Measurements from ENCODE around the gene MYCN.
"Not testable (repeated sequence)": the region's sequence is repeated elsewhere in the genome, so short reads cannot be mapped to it uniquely, and the experiment has no call there.

MYCN gene

DNA sequence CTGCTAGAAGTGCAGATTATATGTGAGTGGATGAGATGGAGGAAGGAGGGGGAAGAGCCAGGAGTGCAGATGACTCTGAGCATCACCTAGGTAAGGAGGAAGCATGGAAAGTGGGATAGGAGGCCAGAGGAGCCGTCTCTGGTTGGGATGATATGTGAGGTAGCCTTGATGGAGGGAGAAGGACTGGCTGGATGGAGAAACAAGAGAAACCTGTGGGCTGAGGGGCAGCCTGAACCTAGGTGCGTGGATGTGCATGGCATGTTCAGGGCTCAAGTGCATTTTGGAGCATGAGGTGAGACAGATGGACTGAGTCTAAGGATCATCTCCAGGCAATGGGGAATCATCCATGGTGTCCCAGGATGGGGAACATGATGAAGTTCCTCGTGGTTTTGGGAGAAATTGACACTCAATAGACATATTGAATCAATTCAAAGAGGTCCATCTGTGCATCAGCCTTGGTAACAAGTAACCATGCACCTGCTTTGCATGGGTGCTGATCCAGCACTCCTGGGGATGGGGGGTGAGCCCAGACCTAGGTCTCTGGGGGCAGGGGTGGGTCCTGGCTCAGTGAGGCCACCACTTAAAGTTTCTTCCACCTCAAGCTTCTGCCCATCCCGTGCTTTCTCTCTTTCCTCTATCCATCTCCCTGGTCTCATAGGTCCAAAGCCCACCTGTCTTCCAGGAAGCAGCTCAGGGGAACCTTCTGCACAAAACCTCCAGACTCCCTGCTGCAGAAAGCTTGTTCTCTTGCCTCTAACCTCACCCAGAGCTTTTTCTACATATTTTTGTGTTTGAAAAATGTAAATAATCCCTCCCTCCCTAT lies 19.2 kb downstream of the MYCN start:
- DNase-seq, result no peak

DNA sequence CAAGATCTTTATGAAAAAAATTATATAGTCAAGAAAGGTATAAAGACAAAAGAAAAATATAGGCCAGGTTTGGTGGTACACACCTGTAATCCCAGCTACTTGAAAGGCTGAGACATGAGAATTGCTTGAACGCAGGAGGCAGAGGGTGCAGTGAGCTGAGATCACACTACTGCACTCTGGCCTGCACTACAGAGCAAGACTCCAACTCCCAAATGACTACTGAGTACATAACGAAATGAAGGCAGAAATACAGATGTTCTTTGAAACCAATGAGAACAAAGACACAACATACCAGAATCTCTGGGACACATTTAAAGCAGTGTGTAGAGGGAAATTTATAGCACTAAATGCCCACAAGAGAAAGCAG lies 19.8 kb downstream of the MYCN start:
- not testable (repeated sequence) for DNase-seq

- not testable (repeated sequence) for DNase-seq
Measured at GRCh38 chr2:15963109-15963976, 23.0 kb downstream of the MYCN start.

DNA sequence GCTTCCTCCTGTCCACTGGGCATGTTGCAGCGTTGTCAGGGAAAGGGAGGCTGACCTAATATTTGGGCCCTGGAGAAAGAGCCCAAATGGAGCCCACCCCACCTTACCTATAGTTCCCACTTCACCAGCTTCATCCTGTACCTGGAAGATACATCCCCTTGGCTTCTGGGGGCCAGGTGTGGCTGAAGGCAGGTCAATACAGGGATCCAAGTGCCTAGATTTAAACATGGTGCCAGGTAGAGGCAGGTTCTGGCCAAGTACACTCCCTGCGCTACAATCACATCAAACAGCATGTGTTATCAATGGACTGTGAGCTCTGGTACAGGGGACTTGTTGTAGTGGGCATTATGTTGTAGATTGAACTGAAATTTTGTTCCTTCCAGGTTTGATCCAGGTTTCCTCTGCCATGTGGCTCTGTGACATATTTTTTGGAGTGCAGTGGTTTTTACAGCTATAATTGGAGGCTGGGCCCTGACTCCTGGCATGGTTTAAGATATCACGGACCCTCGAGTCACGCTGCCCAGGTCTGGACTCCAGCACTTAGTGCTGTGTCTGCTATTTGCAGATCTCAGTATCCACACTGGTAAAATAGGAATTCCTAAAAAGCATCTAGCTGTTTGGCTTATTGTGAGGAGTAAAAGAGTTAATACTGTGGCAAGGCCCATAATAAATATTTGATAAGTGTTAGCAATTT lies 23.8 kb downstream of the MYCN start:
- no peak for DNase-seq

GRCh38 chr2:15964936-15965563 lies 24.7 kb downstream of the MYCN start:
- DNase-seq, result no peak

DNA sequence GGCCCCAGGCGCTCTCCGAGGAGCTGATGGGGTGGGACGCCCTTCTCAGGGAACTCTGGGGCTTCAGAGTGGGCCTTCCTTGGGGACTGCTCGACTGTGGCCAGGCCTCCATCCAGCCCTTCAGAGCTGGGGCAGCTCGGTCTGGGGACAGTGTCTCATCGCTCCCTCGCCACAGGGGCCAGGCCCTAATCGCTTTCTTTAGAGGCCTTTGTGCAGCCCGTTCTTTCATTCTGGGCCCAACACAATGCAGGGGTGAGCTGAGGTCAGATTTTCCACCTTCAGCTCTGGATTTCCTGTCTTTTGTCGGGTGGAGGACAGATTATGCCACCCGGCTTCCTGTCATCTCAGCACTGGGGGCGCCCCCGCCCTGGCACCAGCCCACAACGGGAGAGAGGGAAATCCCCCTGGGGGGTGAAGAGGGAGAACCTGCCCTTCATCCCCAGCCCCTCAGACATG lies 25.2 kb downstream of the MYCN start:
- no peak for DNase-seq

DNA sequence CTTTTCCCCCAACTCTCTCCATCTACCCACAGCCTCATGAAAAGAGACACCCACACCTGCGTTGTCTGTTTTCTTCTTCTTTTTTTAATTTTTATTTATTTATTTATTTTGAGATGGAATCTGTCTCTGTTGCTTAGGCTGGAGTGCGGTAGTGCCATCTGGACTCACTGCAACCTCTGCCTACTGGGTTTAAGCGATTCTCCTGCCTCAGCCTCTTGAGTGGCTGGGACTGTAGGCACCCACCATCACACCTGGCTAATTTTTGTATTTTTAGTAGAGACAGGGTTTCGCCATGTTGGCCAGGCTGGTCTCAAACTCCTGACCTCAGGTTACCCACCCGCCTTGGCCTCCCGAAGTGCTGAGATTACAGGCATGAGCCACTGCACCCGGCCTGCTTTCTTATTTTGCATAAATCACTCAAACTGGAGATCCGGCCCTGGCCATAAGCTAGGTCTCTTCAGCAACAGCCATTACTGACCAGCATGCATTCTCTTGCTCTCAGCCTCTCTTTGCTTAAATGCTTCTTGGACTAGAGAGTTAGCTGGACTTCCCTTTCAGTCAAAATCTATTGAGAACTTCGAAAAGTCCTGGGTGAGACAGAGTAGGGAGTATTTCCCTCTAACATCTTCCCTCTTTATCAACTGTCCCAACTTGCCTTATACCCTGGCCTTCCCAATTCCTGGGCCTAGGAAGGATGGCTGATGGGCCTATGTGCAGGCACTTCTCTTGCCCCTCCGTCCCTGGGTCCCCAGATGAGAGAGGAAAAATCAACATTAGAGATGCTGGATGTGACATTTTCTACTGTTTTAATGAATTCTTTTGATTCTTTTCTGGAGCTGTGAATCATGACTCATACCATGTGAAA lies 27.3 kb downstream of the MYCN start:
- DNase-seq, result no peak

DNA sequence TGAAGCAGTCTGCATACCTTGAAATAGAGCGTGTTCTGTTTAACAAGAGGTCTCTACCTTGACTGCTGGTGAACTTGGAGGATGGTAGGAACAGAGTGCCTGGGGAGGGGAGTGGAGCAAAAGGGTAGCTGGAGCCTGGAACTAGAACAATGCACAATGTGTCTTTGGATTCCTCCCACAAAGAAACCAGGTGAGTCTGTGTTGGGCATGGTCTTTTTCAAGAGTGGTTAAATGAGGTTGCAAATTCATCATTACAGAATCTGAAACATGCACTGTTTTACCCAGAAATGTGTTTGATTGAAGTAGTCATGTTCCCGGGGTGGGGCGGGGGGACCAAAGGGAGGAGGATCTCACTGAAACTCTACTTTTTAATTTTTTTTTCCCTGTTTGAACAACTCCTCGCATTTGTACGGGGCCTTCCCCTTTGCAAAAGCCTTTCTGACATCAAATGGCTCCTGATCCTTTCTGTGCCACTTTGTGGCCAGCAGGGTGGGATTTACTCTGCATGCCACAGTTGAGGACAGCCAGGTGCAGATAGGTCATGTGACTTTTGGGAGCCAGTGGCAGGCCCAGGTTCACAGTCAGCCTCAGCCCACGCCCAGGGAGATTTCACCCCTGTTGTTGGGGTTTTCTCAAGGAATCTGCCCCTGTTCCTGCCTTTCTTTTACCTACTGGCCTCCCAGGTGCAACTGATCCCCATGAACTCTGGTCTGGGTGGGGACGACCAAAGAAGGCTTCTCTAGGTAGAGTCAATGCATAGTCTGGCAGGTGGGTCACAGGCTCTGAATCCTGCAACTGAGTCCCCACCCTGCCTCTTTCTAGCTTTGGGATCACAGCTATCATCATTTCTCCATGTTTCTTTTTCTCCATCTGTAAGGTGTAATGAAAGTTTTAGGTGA lies 28.2 kb downstream of the MYCN start:
- no peak for DNase-seq

DNA sequence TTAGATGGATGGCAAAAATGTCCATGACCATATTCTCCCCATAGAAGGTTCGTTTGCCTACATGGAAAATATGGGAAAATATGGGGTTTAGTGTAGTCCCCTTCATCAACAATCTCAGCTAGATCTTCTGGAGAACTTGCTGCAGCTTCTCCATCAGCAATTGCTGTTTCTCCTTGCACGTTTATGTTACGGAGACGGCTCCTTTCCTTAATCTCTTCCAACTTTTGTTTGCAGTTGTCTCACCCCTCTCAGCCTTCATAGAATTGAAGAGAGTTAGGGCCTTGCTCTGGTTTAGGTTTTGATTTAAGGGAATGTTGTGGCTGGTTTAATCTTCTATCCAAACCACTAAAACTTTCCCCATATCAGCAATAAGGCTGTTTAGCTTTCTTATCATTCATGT lies 28.9 kb downstream of the MYCN start:
- no peak for DNase-seq

GRCh38 chr2:15970701-15971100 lies 30.4 kb downstream of the MYCN start:
- DNase-seq, result no peak

- no peak for DNase-seq
Measured at GRCh38 chr2:15971351-15971750, 31.0 kb downstream of the MYCN start.

DNA sequence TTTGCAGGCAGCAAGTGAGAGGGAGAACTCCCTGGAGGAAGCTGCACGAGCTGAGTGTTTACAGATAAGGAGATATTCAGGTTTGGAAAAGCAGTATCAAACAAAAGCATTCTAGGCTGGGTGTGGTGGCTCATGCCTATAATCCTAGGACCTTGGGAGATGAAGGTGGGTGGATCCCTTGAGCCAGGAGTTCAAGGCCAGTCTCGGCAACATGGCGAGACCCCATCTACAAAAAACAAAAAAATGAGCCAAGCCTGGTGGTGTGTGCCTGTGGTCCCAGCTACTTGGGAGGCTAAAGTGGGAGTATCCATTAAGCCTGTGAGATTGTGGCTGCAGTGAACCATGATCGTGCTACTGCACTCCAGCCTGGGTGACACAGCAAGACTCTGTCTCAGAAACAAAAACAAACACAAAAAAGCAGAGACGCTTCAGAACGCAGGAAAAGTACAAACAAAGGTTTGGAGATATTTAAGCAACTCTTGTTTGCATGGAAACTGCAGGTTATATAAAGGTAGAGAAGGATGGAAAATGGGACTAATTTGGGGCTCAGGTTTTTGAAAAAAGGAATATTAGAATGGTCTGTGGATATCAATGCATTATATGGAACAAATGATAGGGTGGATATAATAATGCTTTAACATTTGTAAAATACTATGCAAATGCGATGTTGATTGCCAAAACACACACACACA lies 31.6 kb downstream of the MYCN start:
- no peak for DNase-seq

DNA sequence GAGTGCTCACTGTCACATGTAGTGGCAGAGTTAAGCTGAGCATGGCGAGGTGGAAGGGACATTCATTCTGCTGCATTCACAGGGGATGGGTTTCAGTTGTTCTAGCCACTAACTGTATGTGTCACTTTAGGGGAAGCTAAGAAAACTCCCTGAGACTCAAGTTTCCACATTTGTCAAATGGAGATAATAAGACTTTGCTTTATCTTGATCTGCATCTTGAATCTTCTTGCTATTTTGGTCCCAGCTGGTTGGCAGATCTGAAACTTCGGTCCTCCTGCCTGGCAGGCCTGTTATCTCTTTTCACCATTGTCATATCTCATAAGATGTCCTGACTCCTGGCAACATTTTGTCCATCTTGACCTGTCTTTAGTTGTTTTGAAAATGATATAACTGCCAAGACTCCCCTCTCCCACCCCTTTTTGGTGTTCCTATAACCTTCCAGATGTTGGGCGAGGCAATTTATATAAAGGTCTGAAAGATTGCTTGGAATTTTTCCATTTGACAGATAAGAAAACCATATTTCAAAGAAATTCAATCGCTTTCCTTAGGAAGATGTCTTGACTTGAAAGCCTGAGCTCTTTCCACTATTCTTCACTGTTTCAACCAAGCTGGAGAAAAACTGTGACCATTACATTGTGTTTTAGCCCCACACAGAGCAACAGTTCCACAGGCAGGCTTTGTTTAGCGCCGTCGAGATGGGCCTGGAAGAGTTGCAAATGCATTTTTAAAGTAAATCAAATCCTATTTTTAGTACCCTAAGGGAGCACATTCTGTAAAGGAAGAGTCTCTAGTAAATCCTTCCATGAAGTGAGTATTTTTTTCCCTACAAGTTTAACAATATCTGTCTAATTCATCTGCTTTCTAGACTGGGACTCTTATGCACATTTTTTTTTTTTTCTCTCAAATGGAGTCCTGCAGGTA lies 33.4 kb downstream of the MYCN start:
- no peak for DNase-seq

- DNase-seq, result no peak
Measured at GRCh38 chr2:15974565-15975260, 34.4 kb downstream of the MYCN start.

- no peak for DNase-seq
Measured at GRCh38 chr2:15975261-15975600, 34.9 kb downstream of the MYCN start.

GRCh38 chr2:15975676-15976075 lies 35.3 kb downstream of the MYCN start:
- DNase-seq, result no peak

DNA sequence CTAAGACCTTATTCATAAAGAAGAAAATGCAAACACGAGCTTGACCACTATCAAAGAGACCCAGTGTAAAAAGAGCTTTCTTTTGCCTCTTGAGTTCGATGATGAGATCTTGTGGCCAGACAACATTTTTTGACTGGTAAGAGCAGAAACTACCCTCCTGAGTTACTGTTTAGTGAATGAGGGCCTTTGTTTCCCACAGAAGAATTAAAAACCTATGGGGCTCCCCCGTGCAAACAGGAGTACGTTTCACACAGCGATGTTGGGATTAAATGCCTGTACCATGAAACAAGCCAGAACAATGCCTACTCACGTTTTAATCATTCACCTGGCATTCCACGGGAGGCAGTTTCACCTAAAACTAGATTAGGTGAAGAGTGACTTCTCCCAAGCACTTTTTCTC lies 36.0 kb downstream of the MYCN start:
- DNase-seq, result no peak
